Liver (tissue), 9 donors: Measurements from ENCODE around the gene STC2. TPM values are rescaled to one million over a fixed set of nuclear protein-coding genes. Genes with fewer than 3 reads are reported as not detected.
A peak's percentile ranks its signal among the peaks of the same experiment; 100 is the strongest.

ENCODE experiments used
- DNase-seq: peaks from one replicate; pipeline ENCODE4 v3.0.0-alpha.2; 2017; ENCODE audit warnings: low spot score
- H3K27ac ChIP-seq, 2 donors: one replicate each; pipeline ENCODE4 v1.7.0; 2013; ENCODE audit warnings: inconsistent platforms in 2 of 2, low read length in 2 of 2, control low read depth in 1 of 2, low read depth in 1 of 2, mild to moderate bottlenecking in 1 of 2
- H3K27me3 ChIP-seq, 4 donors: one replicate each; pipeline versions ENCODE4 v1.6.1 to v1.7.0; 2013; ENCODE audit warnings: low read length in 3 of 4, inconsistent platforms in 1 of 4, mild to moderate bottlenecking in 1 of 4, moderate library complexity in 1 of 4; ENCODE audit not compliant: control insufficient read depth in 4 of 4, insufficient read depth in 4 of 4
- H3K36me3 ChIP-seq, 4 donors: one replicate each; pipeline versions ENCODE4 v1.6.1 to v1.7.0; 2013; ENCODE audit warnings: low read length in 3 of 4, mild to moderate bottlenecking in 3 of 4, low read depth in 1 of 4, moderate library complexity in 1 of 4; ENCODE audit not compliant: control insufficient read depth in 4 of 4, insufficient read depth in 3 of 4
- H3K4me1 ChIP-seq, 4 donors: one replicate each; pipeline versions ENCODE4 v1.6.1 to v1.7.0; 2013; ENCODE audit warnings: low read length in 3 of 4, mild to moderate bottlenecking in 3 of 4, moderate library complexity in 1 of 4; ENCODE audit not compliant: control insufficient read depth in 4 of 4, insufficient read depth in 4 of 4
- H3K4me3 ChIP-seq, 3 donors: one replicate each; pipeline versions ENCODE4 v1.6.1 to v1.7.0; 2013; ENCODE audit warnings: low read length in 3 of 3, control low read depth in 1 of 3, low read depth in 1 of 3, mild to moderate bottlenecking in 1 of 3
- H3K9ac ChIP-seq, 2 donors: one replicate each; pipeline ENCODE4 v1.7.0; 2013; ENCODE audit warnings: low read length in 2 of 2, mild to moderate bottlenecking in 2 of 2, moderate library complexity in 2 of 2, control low read depth in 1 of 2, low read depth in 1 of 2
- H3K9me3 ChIP-seq, 4 donors: one replicate each; pipeline versions ENCODE4 v1.6.1 to v1.7.0; 2013; ENCODE audit warnings: low read length in 3 of 4; ENCODE audit not compliant: control insufficient read depth in 4 of 4
- ATF3 ChIP-seq: IDR thresholded peaks from 2 replicates; pipeline ENCODE4 v1.6.1; 2016; ENCODE audit warnings: antibody characterized with exemption
- CTCF ChIP-seq: fragments of 150-350 bp; IDR thresholded peaks from 2 replicates; pipeline ENCODE4 v1.5.1; 2017; ENCODE audit warnings: improper control_type of control experiment, low read depth, low read length; ENCODE audit not compliant: missing input control
- EGR1 ChIP-seq, 2 donors: IDR thresholded peaks; 2 replicates each; pipeline ENCODE4 v1.6.1; 2016 to 2018; ENCODE audit warnings: antibody characterized with exemption in 2 of 2, low read depth in 2 of 2
- FOXA1 ChIP-seq: IDR thresholded peaks from 2 replicates; pipeline ENCODE4 v1.6.1; 2016; ENCODE audit warnings: antibody characterized with exemption
- GABPA ChIP-seq, 2 donors: IDR thresholded peaks in 1 of 2; conservative IDR thresholded peaks in 1 of 2; 2 replicates each; pipeline ENCODE4 v1.6.1; 2016; ENCODE audit warnings: antibody characterized with exemption in 2 of 2, mild to moderate bottlenecking in 1 of 2, moderate library complexity in 1 of 2
- HNF4A ChIP-seq, 2 donors: conservative IDR thresholded peaks; 2 replicates each; pipeline ENCODE4 v1.6.1; 2016; ENCODE audit warnings: antibody characterized with exemption in 2 of 2, mild to moderate bottlenecking in 2 of 2
- HNF4G ChIP-seq: IDR thresholded peaks from 2 replicates; pipeline ENCODE4 v1.6.1; 2016; ENCODE audit warnings: antibody characterized with exemption
- JUND ChIP-seq, 2 donors: IDR thresholded peaks; 2 replicates each; pipeline ENCODE4 v1.6.1; 2016; ENCODE audit warnings: antibody characterized with exemption in 2 of 2
- MAX ChIP-seq: IDR thresholded peaks from 2 replicates; pipeline ENCODE4 v1.6.1; 2016; ENCODE audit warnings: antibody characterized with exemption
- NR2F2 ChIP-seq: IDR thresholded peaks from 2 replicates; pipeline ENCODE4 v1.6.1; 2016; ENCODE audit warnings: antibody characterized with exemption
- RAD21 ChIP-seq, 2 donors: IDR thresholded peaks; 2 replicates each; pipeline ENCODE4 v1.6.1; 2016; ENCODE audit warnings: antibody characterized with exemption in 2 of 2, mild to moderate bottlenecking in 2 of 2
- REST ChIP-seq: IDR thresholded peaks from 2 replicates; pipeline ENCODE4 v1.6.1; 2016; ENCODE audit warnings: antibody characterized with exemption, mild to moderate bottlenecking
- RXRA ChIP-seq, 2 donors: IDR thresholded peaks; 2 replicates each; pipeline ENCODE4 v1.6.1; 2017 to 2018; ENCODE audit warnings: antibody characterized with exemption in 2 of 2, mild to moderate bottlenecking in 1 of 2
- SP1 ChIP-seq: IDR thresholded peaks from 2 replicates; pipeline ENCODE4 v1.6.1; 2018; ENCODE audit warnings: antibody characterized with exemption, mild to moderate bottlenecking
- TAF1 ChIP-seq: conservative IDR thresholded peaks from 2 replicates; pipeline ENCODE4 v1.6.1; 2016; ENCODE audit warnings: antibody characterized with exemption, mild to moderate bottlenecking
- YY1 ChIP-seq: IDR thresholded peaks from 2 replicates; pipeline ENCODE4 v1.6.1; 2016; ENCODE audit warnings: antibody characterized with exemption, mild to moderate bottlenecking
- WGBS: extraction: QIAGEN DNeasy Blood & Tissue Kit; methylation state at CpG from one replicate; pipeline ENCODE4 v1.1.7; 2013; 5-methylcytosine and 5-hydroxymethylcytosine counted together
- polyA plus RNA-seq, 2 donors: library from polyadenylated mRNA; stranded (reverse) in 1 of 2; unstranded in 1 of 2; fragments of 200-250 nt in 1 of 2; fragments of >200 nt in 1 of 2; fragmentation: Nextera tagmentation in 1 of 2; extraction: Ambion mirVana in 1 of 2; gene quantifications; one replicate each; pipeline versions ENCODE4 v1.2.1 to v1.2.3, GENCODE V29; 2013 to 2015
- total RNA-seq, 2 donors: library from RNA; depleted of rRNA; stranded (reverse); fragments of >200 nt; gene quantifications; one replicate each; pipeline ENCODE4 v1.2.3, GENCODE V29; 2014
- donor health status: healthy.
- donor health status: healthy.
- donor health status: healthy.
- donor health status: healthy.
- donor health status: healthy.

Gene STC2
- total and polyA plus RNA-seq, 4 donors: 0.04 to 0.18 (median 0.17) TPM; not detected in 1

GRCh38 chr5:173320259-173320658 is 8.0 kb downstream of the STC2 start:
- no peaks in the 10 kb centered on the region for H3K9me3 ChIP-seq
- peaks cover 2 to 19% (median 14%) of the 10 kb centered on the region in 4 donors for H3K4me1 ChIP-seq
- peak; percentile 45 for DNase-seq
- no peak overlapping the region for H3K4me3 ChIP-seq
- TF ChIP-seq ATF3: no peak
- TF ChIP-seq SP1: peak; percentile 73
- no peak for TF ChIP-seq FOXA1
- no peak for TF ChIP-seq JUND (IDR thresholded peaks at IDR 0.05)
- TF ChIP-seq HNF4G: peak; percentile 55
- no peak for TF ChIP-seq TAF1
- no peak for TF ChIP-seq REST
- TF ChIP-seq HNF4A (conservative IDR thresholded peaks at IDR 0.05): peak; percentile 74 to 79
- TF ChIP-seq MAX: no peak
- no peak for TF ChIP-seq EGR1 (IDR thresholded peaks at IDR 0.05; ENCODE audit: low read depth in 2 of 2)
- TF ChIP-seq NR2F2: no peak
- no peak for TF ChIP-seq YY1
- no peak for TF ChIP-seq GABPA (IDR thresholded peaks at IDR 0.05 in 1 of 2, conservative IDR thresholded peaks at IDR 0.05 in 1 of 2)
- H3K9ac ChIP-seq: no peak overlapping the region
- no peaks in the 10 kb centered on the region for H3K36me3 ChIP-seq
- 25% methylated on average over 10 of the region's 10 CpGs for WGBS
- no peak overlapping the region for H3K27ac ChIP-seq
- peaks cover 0 to 4% (median 0%) of the 10 kb centered on the region in 4 donors for H3K27me3 ChIP-seq

GRCh38 chr5:173319646-173320045 is 8.6 kb downstream of the STC2 start:
- no peak overlapping the region for H3K27ac ChIP-seq
- no peaks in the 10 kb centered on the region for H3K27me3 ChIP-seq
- 89% methylated on average over 5 of the region's 5 CpGs for WGBS

More at GRCh38 chr5:173319646-173320045, 8.6 kb downstream of the STC2 start:
- H3K4me1 ChIP-seq: peaks cover 2 to 19% (median 14%) of the 10 kb centered on the region in 4 donors
- H3K4me3 ChIP-seq: no peak overlapping the region
- TF ChIP-seq RAD21 (IDR thresholded peaks at IDR 0.05) (no peak), HNF4G (no peak), CTCF (no peak), RXRA (IDR thresholded peaks at IDR 0.05) (no peak), GABPA (IDR thresholded peaks at IDR 0.05 in 1 of 2, conservative IDR thresholded peaks at IDR 0.05 in 1 of 2) (no peak), MAX (no peak)
- DNase-seq: no peak
- H3K9me3 ChIP-seq: no peaks in the 10 kb centered on the region
- no peak overlapping the region for H3K9ac ChIP-seq
- no peaks in the 10 kb centered on the region for H3K36me3 ChIP-seq
